Measurements from ENCODE around the gene GOLM1. TPM values are rescaled to one million over a fixed set of nuclear protein-coding genes. Genes with fewer than 3 reads are reported as not detected.

The GOLM1 gene
- total RNA-seq, 6 experiments from 2014 or later: 5.8 to 51.6 (median 15.9) TPM

GRCh38 chr9:86135371-86135770, 36.0 kb upstream of the GOLM1 start:
- H3K9me3 ChIP-seq: no peaks in the 10 kb centered on the region
- intact Hi-C loops (cut with DNase I): no loop called here
- no peak overlapping the region for H3K27ac ChIP-seq
- ATAC-seq: no peak
- no peak overlapping the region for H3K4me3 ChIP-seq
- H3K36me3 ChIP-seq: no peaks in the 10 kb centered on the region
- TF ChIP-seq CTCF (IDR thresholded peaks at IDR 0.05): no peak
- no peak for DNase-seq
- no peaks in the 10 kb centered on the region for H3K4me1 ChIP-seq
- WGBS (ENCODE audit: insufficient coverage, low coverage, low lambda C conversion rate, missing lambda C conversion rate): 100% methylated on average over 1 of the region's 5 CpGs
- H3K27me3 ChIP-seq: no peaks in the 10 kb centered on the region

- Histone ChIP-seq H3K36me3 (no peaks in the 10 kb centered on the region), H3K9me3 (no peaks in the 10 kb centered on the region), H3K4me3 (no peak overlapping the region), H3K27me3 (no peaks in the 10 kb centered on the region), H3K4me1 (no peaks in the 10 kb centered on the region), H3K27ac (no peak overlapping the region)
- intact Hi-C loops (cut with DNase I): no loop called here
- WGBS (ENCODE audit: insufficient coverage, low coverage, low lambda C conversion rate, missing lambda C conversion rate): 76% methylated on average over 3 of the region's 4 CpGs
- ATAC-seq: no peak
- TF ChIP-seq CTCF (IDR thresholded peaks at IDR 0.05): no peak
- TF ChIP-seq POLR2A (IDR thresholded peaks at IDR 0.05): no peak
- DNase-seq: no peak
Observed at GRCh38 chr9:86134361-86134760, 35.0 kb upstream of the GOLM1 start.

GRCh38 chr9:86128235-86128822, 29.0 kb upstream of the GOLM1 start:
- intact Hi-C loops (cut with DNase I): no loop called here

GRCh38 chr9:86126998-86127972, 27.9 kb upstream of the GOLM1 start:
- peak; percentile 83 to 99 (median 90) for ATAC-seq
- DNase-seq: peak; percentile 57 to 84 (median 81)
- Histone ChIP-seq H3K27ac (no peak overlapping the region), H3K4me3 (no peak overlapping the region), H3K36me3 (no peaks in the 10 kb centered on the region), H3K9me3 (no peaks in the 10 kb centered on the region), H3K4me1 (peaks cover 0 to 8% (median 0%) of the 10 kb centered on the region in 4 donors), H3K27me3 (no peaks in the 10 kb centered on the region)
- TF ChIP-seq POLR2A (IDR thresholded peaks at IDR 0.05) (no peak), CTCF (IDR thresholded peaks at IDR 0.05) (no peak)
- WGBS (ENCODE audit: insufficient coverage, low coverage, low lambda C conversion rate, missing lambda C conversion rate): 32% methylated on average over 6 of the region's 11 CpGs
- intact Hi-C loops (cut with DNase I): no loop called here

More at GRCh38 chr9:86128235-86128822, 29.0 kb upstream of the GOLM1 start:
- H3K27ac ChIP-seq: no peak overlapping the region
- H3K27me3 ChIP-seq: no peaks in the 10 kb centered on the region
- H3K4me1 ChIP-seq: peaks cover 0 to 8% (median 0%) of the 10 kb centered on the region in 4 donors
- DNase-seq (no peak), ATAC-seq (no peak)
- 74% methylated on average over 4 of the region's 4 CpGs for WGBS (ENCODE audit: insufficient coverage, low coverage, low lambda C conversion rate, missing lambda C conversion rate)
- no peaks in the 10 kb centered on the region for H3K9me3 ChIP-seq
- H3K36me3 ChIP-seq: no peaks in the 10 kb centered on the region
- H3K4me3 ChIP-seq: no peak overlapping the region
- TF ChIP-seq CTCF (IDR thresholded peaks at IDR 0.05) (no peak), POLR2A (IDR thresholded peaks at IDR 0.05) (no peak)
